CD4-positive, alpha-beta memory T cell (primary cell): Measurements from ENCODE around the gene PDK2. TPM values are rescaled to one million over a fixed set of nuclear protein-coding genes. Genes with fewer than 3 reads are reported as not detected.
A peak's percentile ranks its signal among the peaks of the same experiment; 100 is the strongest.

Experiments
- CTCF ChIA-PET: fragments of 350-600 bp; sonication (Branson Sonifier 250); formaldehyde crosslinking; loops from one replicate; lab custom pipeline; 2021; ENCODE audit warnings: inconsistent platforms; ENCODE audit not compliant: partially characterized antibody; lab: Charles Lee
- POLR2A ChIA-PET: fragments of 350-600 bp; sonication (Branson Sonifier 250); formaldehyde crosslinking; loops from one replicate; lab custom pipeline; 2021; ENCODE audit not compliant: partially characterized antibody; lab: Charles Lee
- DNase-seq, 5 donors: peaks; one replicate each; pipeline versions ENCODE4 v3.0.0 to v3.0.0-alpha.2; 2020 to 2022; ENCODE audit warnings: mixed read lengths in 1 of 5
- H3K27ac ChIP-seq: one replicate; pipeline ENCODE4 v1.7.0; 2013; ENCODE audit warnings: low read depth, low read length
- H3K27me3 ChIP-seq: 2 replicates; pipeline ENCODE4 v1.7.0; 2013; ENCODE audit warnings: mild to moderate bottlenecking, low read length, moderate library complexity; ENCODE audit not compliant: insufficient read depth
- H3K36me3 ChIP-seq: 2 replicates; pipeline ENCODE4 v1.7.0; 2013; ENCODE audit warnings: mild to moderate bottlenecking, low read length, moderate library complexity; ENCODE audit not compliant: insufficient read depth
- H3K4me1 ChIP-seq: 2 replicates; pipeline ENCODE4 v1.7.0; 2013; ENCODE audit warnings: mild to moderate bottlenecking, low read length, moderate library complexity; ENCODE audit not compliant: insufficient read depth
- H3K4me3 ChIP-seq, 2 donors: one replicate each; pipeline ENCODE4 v1.7.0; 2013; ENCODE audit warnings: low read length in 2 of 2, mild to moderate bottlenecking in 1 of 2
- H3K9me3 ChIP-seq, 2 donors: one replicate each; pipeline ENCODE4 v1.7.0; 2013; ENCODE audit warnings: low read length in 2 of 2, control low read depth in 1 of 2; ENCODE audit not compliant: control insufficient read depth in 1 of 2
- H3K27ac Mint-ChIP-seq, 7 donors: one replicate each; pipeline ENCODE4 v1.8.0; 2020 to 2021; ENCODE audit warnings: mixed read lengths in 7 of 7, mild to moderate bottlenecking in 6 of 7, inconsistent platforms in 3 of 7, moderate library complexity in 3 of 7
- H3K27me3 Mint-ChIP-seq, 2 donors: one replicate each; pipeline ENCODE4 v1.8.0; 2020 to 2021; ENCODE audit warnings: mixed read lengths in 2 of 2
- H3K36me3 Mint-ChIP-seq, 2 donors: one replicate each; pipeline ENCODE4 v1.8.0; 2020 to 2021; ENCODE audit warnings: mixed read lengths in 2 of 2, inconsistent platforms in 1 of 2, mild to moderate bottlenecking in 1 of 2
- H3K4me1 Mint-ChIP-seq, 4 donors: one replicate each; pipeline ENCODE4 v1.8.0; 2020 to 2021; ENCODE audit warnings: mixed read lengths in 4 of 4, mild to moderate bottlenecking in 1 of 4
- H3K4me3 Mint-ChIP-seq, 8 donors: one replicate each; pipeline ENCODE4 v1.8.0; 2020 to 2021; ENCODE audit warnings: mixed read lengths in 8 of 8, mild to moderate bottlenecking in 7 of 8, moderate library complexity in 6 of 8, inconsistent platforms in 3 of 8
- H3K9me3 Mint-ChIP-seq, 8 donors: one replicate each; pipeline ENCODE4 v1.8.0; 2020 to 2021; ENCODE audit warnings: mixed read lengths in 8 of 8, mild to moderate bottlenecking in 5 of 8, inconsistent platforms in 3 of 8, moderate library complexity in 1 of 8
- intact Hi-C: fragments of 100-400 bp; cut with micrococcal nuclease; formaldehyde crosslinking; loops from one replicate; pipeline ENCODE4 v1.15.1; 2023
- polyA plus RNA-seq, 2 donors: library from polyadenylated mRNA; unstranded; fragments of 300-500 nt; fragmentation: Illumina TruSeq; gene quantifications; one replicate each; pipeline ENCODE4 v1.2.3, GENCODE V29; 2021
- total RNA-seq, 2 experiments: library from RNA; stranded (reverse); gene quantifications; one replicate each; pipeline ENCODE4 v1.2.3, GENCODE V29; 2021

The PDK2 gene
- total and polyA plus RNA-seq, 4 experiments from 2014 or later = 34.5 to 40.6 (median 37.8) TPM

- Histone ChIP-seq H3K27me3 (peaks cover 7% of the 10 kb centered on the region), H3K9me3 (no peaks in the 10 kb centered on the region), H3K27ac (no peak overlapping the region), H3K4me1 (peaks cover 11% of the 10 kb centered on the region), H3K4me3 (no peak overlapping the region), H3K36me3 (peaks cover 17% of the 10 kb centered on the region)
- H3K9me3 Mint-ChIP-seq = no peaks in the 10 kb centered on the region
- peaks cover 7 to 16% (median 12%) of the 10 kb centered on the region in 4 donors for H3K4me1 Mint-ChIP-seq
- CTCF ChIA-PET = interaction anchor here (0.6 to 2.9 kb wide), 3 partner anchors 18 to 51 kb away, joined by 3 to 9 read pairs (median 5); no protein-coding TSS in a partner anchor
- POLR2A ChIA-PET = interaction anchor here (0.7 to 3.2 kb wide), 3 partner anchors 18 to 38 kb away, joined by 3 to 11 read pairs (median 3); partner anchors contain the start of genes PDK2 and PPP1R9B
- H3K36me3 Mint-ChIP-seq = peaks cover 5 to 17% of the 10 kb centered on the region in 2 donors
- no peak overlapping the region for H3K4me3 Mint-ChIP-seq
- intact Hi-C loops = no loop called here
- peaks cover 7 to 13% of the 10 kb centered on the region in 2 donors for H3K27me3 Mint-ChIP-seq
- no peak for DNase-seq
- peak overlapping the region in 1 of 7 donors; percentile 61 for H3K27ac Mint-ChIP-seq
Measured at GRCh38 chr17:50112694-50113093, 17.5 kb downstream of the PDK2 start.

DNA sequence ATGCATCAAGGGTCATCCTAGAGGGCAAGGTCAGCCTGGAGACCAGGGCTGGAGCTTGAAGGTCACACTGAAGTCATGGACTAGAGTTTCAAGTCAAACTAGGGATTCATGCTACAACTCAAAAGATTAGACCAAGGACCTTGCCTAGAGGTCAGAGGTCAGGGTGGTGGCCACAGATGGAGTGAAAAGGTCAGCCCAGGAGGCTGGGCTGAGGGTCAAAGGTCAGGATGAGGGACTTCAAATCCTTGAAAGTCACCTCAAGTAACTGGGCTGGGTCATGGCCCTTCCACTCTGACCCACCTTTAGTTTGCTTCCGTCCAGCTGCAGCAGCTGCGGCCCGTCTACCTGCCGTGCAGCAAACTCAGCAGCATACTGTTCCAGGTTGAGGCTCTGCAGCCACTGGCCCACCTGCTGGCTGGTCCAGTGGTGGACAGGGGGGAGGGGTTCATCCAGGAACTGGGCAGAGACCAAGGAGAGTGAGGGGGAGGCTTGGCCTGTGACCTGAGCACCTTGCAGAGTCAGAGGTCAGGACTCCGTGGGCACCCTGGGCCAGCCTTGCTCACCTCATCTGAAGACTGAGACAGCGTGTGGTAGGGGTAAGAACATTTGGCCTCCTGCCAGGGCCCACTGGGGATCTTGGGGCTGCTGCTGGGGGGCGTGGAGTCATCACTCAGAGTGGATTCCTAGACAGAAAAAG lies 18.6 kb downstream of the PDK2 start:
- no peak overlapping the region for H3K27ac ChIP-seq
- Mint-ChIP-seq H3K4me3 (no peak overlapping the region), H3K9me3 (no peaks in the 10 kb centered on the region), H3K27me3 (peaks cover 13 to 17% of the 10 kb centered on the region in 2 donors), H3K36me3 (peaks cover 2 to 9% of the 10 kb centered on the region in 2 donors), H3K4me1 (peaks cover 7 to 16% (median 12%) of the 10 kb centered on the region in 4 donors), H3K27ac (no peak overlapping the region)
- H3K9me3 ChIP-seq = no peaks in the 10 kb centered on the region
- H3K4me3 ChIP-seq = no peak overlapping the region
- DNase-seq = no peak
- ChIA-PET CTCF (interaction anchor here (0.6 to 4.0 kb wide), 13 partner anchors 9 to 155 kb away, joined by 3 to 31 read pairs (median 4); partner anchors contain the start of gene PDK2), POLR2A (interaction anchor here (0.7 to 3.2 kb wide), 3 partner anchors 19 to 37 kb away, joined by 3 to 11 read pairs (median 3); partner anchors contain the start of genes PDK2 and PPP1R9B)
- H3K27me3 ChIP-seq = peaks cover 7% of the 10 kb centered on the region
- peaks cover 7% of the 10 kb centered on the region for H3K36me3 ChIP-seq
- intact Hi-C loops = no loop called here
- H3K4me1 ChIP-seq = peaks cover 13% of the 10 kb centered on the region

- H3K27ac ChIP-seq = no peak overlapping the region
- Mint-ChIP-seq H3K9me3 (no peaks in the 10 kb centered on the region), H3K27me3 (peaks cover 13 to 19% of the 10 kb centered on the region in 2 donors), H3K4me1 (peaks cover 7 to 16% (median 12%) of the 10 kb centered on the region in 4 donors), H3K4me3 (no peak overlapping the region), H3K36me3 (peaks cover 0 to 3% of the 10 kb centered on the region in 2 donors), H3K27ac (peak overlapping the region in 1 of 7 donors; percentile 45)
- no peaks in the 10 kb centered on the region for H3K9me3 ChIP-seq
- H3K27me3 ChIP-seq = peaks cover 7% of the 10 kb centered on the region
- intact Hi-C loops = no loop called here
- ChIA-PET CTCF (interaction anchor here (0.8 to 4.0 kb wide), 13 partner anchors 9 to 154 kb away, joined by 3 to 31 read pairs (median 4); partner anchors contain the start of gene PDK2), POLR2A (interaction anchor here (1.5 to 3.2 kb wide), 2 partner anchors 20 to 24 kb away, joined by 4 to 11 read pairs; partner anchors contain the start of gene PDK2)
- H3K4me3 ChIP-seq = no peak overlapping the region
- H3K36me3 ChIP-seq = peaks cover 2% of the 10 kb centered on the region
- DNase-seq = no peak
- peaks cover 13% of the 10 kb centered on the region for H3K4me1 ChIP-seq
Measured at GRCh38 chr17:50114401-50114800, 19.2 kb downstream of the PDK2 start.

- H3K27me3 ChIP-seq = peaks cover 7% of the 10 kb centered on the region
- H3K4me3 Mint-ChIP-seq = no peak overlapping the region
- H3K9me3 Mint-ChIP-seq = no peaks in the 10 kb centered on the region
- POLR2A ChIA-PET = interaction anchor here (1.5 to 3.2 kb wide), 2 partner anchors 20 to 24 kb away, joined by 4 to 11 read pairs; partner anchors contain the start of gene PDK2
- intact Hi-C loops = no loop called here
- no peak overlapping the region for H3K27ac ChIP-seq
- peak in 4 of 5 donors; percentile 30 to 50 (median 42) for DNase-seq
- no peaks in the 10 kb centered on the region for H3K9me3 ChIP-seq
- peaks cover 14 to 20% of the 10 kb centered on the region in 2 donors for H3K27me3 Mint-ChIP-seq
- peaks cover 7 to 16% (median 12%) of the 10 kb centered on the region in 4 donors for H3K4me1 Mint-ChIP-seq
- H3K36me3 Mint-ChIP-seq = peaks cover 0 to 2% of the 10 kb centered on the region in 2 donors
- H3K36me3 ChIP-seq = no peaks in the 10 kb centered on the region
- peak overlapping the region in 1 of 7 donors; percentile 45 for H3K27ac Mint-ChIP-seq
- H3K4me3 ChIP-seq = no peak overlapping the region
- CTCF ChIA-PET = interaction anchor here (0.8 to 4.0 kb wide), 14 partner anchors 9 to 154 kb away, joined by 3 to 31 read pairs (median 4); partner anchors contain the start of gene PDK2
- H3K4me1 ChIP-seq = peaks cover 13% of the 10 kb centered on the region
Measured at GRCh38 chr17:50114849-50115357, 19.8 kb downstream of the PDK2 start.

- H3K9me3 Mint-ChIP-seq = no peaks in the 10 kb centered on the region
- no peak overlapping the region for H3K4me3 ChIP-seq
- H3K27me3 Mint-ChIP-seq = peaks cover 16 to 20% of the 10 kb centered on the region in 2 donors
- H3K27ac ChIP-seq = no peak overlapping the region
- peaks cover 0 to under 1% of the 10 kb centered on the region in 2 donors for H3K36me3 Mint-ChIP-seq
- DNase-seq = no peak
- intact Hi-C loops = no loop called here
- H3K36me3 ChIP-seq = no peaks in the 10 kb centered on the region
- no peak overlapping the region for H3K4me3 Mint-ChIP-seq
- peaks cover 7% of the 10 kb centered on the region for H3K27me3 ChIP-seq
- H3K27ac Mint-ChIP-seq = no peak overlapping the region
- H3K9me3 ChIP-seq = no peaks in the 10 kb centered on the region
- ChIA-PET POLR2A (interaction anchor here (1.5 kb wide), 1 partner anchor 23 kb away, joined by 4 read pairs; no protein-coding TSS in a partner anchor), CTCF (interaction anchor here (1.0 to 4.1 kb wide), 10 partner anchors 10 to 181 kb away, joined by 3 to 36 read pairs (median 7); partner anchors contain the start of genes PDK2 and SAMD14)
- peaks cover 13% of the 10 kb centered on the region for H3K4me1 ChIP-seq
- H3K4me1 Mint-ChIP-seq = peaks cover 7 to 16% (median 12%) of the 10 kb centered on the region in 4 donors
Measured at GRCh38 chr17:50115756-50116155, 20.6 kb downstream of the PDK2 start.

DNA sequence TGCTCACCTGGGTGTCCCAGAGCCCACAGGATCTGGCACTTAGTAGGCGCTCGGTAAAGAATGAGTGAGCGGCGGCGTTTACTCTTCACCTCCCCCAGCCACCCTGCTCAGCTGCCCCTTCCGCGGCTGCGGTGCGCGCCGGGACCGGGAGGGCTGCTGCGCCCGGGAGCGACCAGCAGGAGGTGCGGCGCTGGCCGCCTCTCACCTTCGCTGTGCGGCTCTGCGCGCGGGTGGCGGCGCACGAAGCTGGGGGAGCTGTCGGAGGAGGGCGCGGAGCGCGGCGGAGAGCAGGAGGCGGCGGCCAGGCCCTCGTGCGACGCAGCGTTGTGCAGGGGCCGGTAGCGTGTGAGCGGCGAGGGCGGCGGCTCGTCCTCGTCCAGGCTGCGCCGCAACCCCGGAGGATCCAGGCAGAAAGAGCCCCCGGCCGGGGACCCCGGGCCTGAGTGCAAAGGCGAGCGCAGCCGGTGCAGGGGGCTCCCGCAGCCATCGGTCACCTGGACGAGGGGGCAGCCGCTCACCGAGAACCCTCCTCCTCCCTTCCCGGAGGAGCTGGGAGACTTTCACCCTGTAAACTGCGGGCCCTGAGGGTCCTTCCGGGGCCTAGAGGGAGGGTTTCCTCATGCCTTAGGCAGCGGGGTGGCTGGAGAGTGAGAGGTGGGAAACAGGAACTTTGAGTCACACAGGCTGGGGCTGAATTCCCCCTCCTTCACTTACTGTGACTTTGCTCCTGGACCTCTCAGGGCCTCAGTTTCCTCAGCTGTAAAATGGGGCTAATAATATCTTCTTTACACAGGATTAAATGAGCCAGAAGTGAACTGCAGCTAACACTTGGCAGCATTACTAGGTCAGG lies 22.3 kb downstream of the PDK2 start:
- H3K27me3 ChIP-seq = peaks cover 7% of the 10 kb centered on the region
- no peaks in the 10 kb centered on the region for H3K9me3 ChIP-seq
- POLR2A ChIA-PET = interaction anchor here (0.7 to 2.4 kb wide), 8 partner anchors 13 to 61 kb away, joined by 3 to 7 read pairs (median 3); partner anchors contain the start of gene PPP1R9B
- no peaks in the 10 kb centered on the region for H3K9me3 Mint-ChIP-seq
- no peak overlapping the region for H3K27ac ChIP-seq
- H3K4me3 ChIP-seq = peak overlapping the region in 1 of 2 donors; percentile 6
- H3K4me1 ChIP-seq = peaks cover 13% of the 10 kb centered on the region
- H3K4me3 Mint-ChIP-seq = peak overlapping the region in 7 of 8 donors; percentile 13 to 73 (median 49)
- intact Hi-C loops = loop anchor here (1.0 kb wide), 1 partner anchor 61 kb away; no protein-coding TSS in a partner anchor
- H3K4me1 Mint-ChIP-seq = peaks cover 7 to 16% (median 12%) of the 10 kb centered on the region in 4 donors
- H3K27me3 Mint-ChIP-seq = peaks cover 16 to 20% of the 10 kb centered on the region in 2 donors
- H3K36me3 ChIP-seq = no peaks in the 10 kb centered on the region
- CTCF ChIA-PET = interaction anchor here (0.6 to 4.1 kb wide), 23 partner anchors 8 to 183 kb away, joined by 3 to 36 read pairs (median 5); partner anchors contain the start of genes PDK2 and TMEM92
- H3K27ac Mint-ChIP-seq = no peak overlapping the region
- peak; percentile 58 to 63 (median 60) for DNase-seq
- no peaks in the 10 kb centered on the region for H3K36me3 Mint-ChIP-seq
